Measurements from ENCODE around the gene UTP18. TPM values are rescaled to one million over a fixed set of nuclear protein-coding genes. Genes with fewer than 3 reads are reported as not detected.

UTP18 gene
- total and polyA plus RNA-seq, 4 donors: 12.4 to 17.4 (median 14.2) TPM

DNA sequence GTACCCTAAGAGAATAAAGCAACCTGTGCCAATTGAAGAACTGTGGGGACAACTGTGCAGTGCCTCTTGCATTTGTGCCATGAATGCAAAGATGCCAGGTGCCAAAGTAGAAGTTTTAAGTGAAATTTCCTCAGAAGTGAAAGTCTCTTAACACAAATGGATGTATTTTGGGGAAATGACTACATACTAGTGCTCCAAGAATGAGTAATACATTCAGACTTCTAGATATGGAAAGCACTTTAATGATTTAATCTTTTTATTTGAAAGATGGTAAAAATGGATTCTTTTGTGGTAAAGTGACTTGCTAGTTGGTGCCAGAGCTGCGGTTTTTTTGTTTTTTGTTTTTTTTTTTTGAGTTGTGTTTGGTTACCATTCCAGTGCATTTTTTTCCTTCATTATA lies 15.0 kb downstream of the UTP18 start:
- no peak overlapping the region for H3K27ac ChIP-seq (ENCODE audit: low read depth in 1 of 2, low read length in 2 of 2)
- no peak for DNase-seq (ENCODE audit: low spot score)
- H3K4me1 ChIP-seq (ENCODE audit: control insufficient read depth in 4 of 4, insufficient read depth in 4 of 4, low read length in 3 of 4): peaks cover 0 to 4% (median 0%) of the 10 kb centered on the region in 4 donors
- 97% methylated on average over 1 of the region's 1 CpG for WGBS
- no peak overlapping the region for H3K9ac ChIP-seq (ENCODE audit: low read depth in 1 of 2, low read length in 2 of 2)
- H3K36me3 ChIP-seq (ENCODE audit: control insufficient read depth in 4 of 4, insufficient read depth in 3 of 4, low read depth in 1 of 4, low read length in 3 of 4): peaks cover 8 to 46% (median 34%) of the 10 kb centered on the region in 4 donors
- TF ChIP-seq HNF4G (IDR thresholded peaks at IDR 0.05) (no peak), HNF4A (conservative IDR thresholded peaks at IDR 0.05) (no peak)
- H3K9me3 ChIP-seq (ENCODE audit: control insufficient read depth in 4 of 4, low read length in 3 of 4): no peaks in the 10 kb centered on the region
- no peaks in the 10 kb centered on the region for H3K27me3 ChIP-seq (ENCODE audit: control insufficient read depth in 4 of 4, insufficient read depth in 4 of 4, low read length in 3 of 4)
- no peak overlapping the region for H3K4me3 ChIP-seq (ENCODE audit: low read depth in 1 of 3, low read length in 3 of 3)

DNA sequence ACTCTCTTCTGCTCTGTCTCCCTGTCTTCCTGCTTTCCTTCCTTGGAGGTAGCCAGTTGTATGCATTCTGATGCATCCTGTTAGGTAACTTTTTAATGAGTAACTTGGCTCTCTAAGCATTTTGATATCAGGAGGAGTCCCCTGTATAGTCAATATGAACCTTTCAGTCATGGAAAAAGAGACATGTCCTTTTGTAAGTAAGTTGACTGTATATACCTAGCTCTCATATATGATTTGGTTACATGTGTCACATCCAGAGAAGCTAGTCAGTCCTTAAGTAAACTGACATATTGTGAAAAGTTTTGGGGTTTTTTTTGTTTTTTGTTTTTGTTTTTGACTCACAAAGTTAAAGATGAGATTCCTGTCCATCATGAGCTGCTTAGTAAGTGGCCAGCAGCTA lies 18.8 kb downstream of the UTP18 start:
- no peaks in the 10 kb centered on the region for H3K9me3 ChIP-seq (ENCODE audit: control insufficient read depth in 4 of 4, low read length in 3 of 4)
- TF ChIP-seq YY1 (IDR thresholded peaks at IDR 0.05) (no peak), EGR1 (IDR thresholded peaks at IDR 0.05; ENCODE audit: low read depth in 2 of 2) (no peak), HNF4A (conservative IDR thresholded peaks at IDR 0.05) (no peak), TAF1 (conservative IDR thresholded peaks at IDR 0.05) (no peak), JUND (IDR thresholded peaks at IDR 0.05) (no peak), HNF4G (IDR thresholded peaks at IDR 0.05) (no peak), FOXA2 (IDR thresholded peaks at IDR 0.05) (no peak)
- TF ChIP-seq, protein P1, sequence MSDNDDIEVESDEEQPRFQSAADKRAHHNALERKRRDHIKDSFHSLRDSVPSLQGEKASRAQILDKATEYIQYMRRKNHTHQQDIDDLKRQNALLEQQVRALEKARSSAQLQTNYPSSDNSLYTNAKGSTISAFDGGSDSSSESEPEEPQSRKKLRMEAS (IDR thresholded peaks at IDR 0.05): no peak
- TF ChIP-seq, protein P2, sequence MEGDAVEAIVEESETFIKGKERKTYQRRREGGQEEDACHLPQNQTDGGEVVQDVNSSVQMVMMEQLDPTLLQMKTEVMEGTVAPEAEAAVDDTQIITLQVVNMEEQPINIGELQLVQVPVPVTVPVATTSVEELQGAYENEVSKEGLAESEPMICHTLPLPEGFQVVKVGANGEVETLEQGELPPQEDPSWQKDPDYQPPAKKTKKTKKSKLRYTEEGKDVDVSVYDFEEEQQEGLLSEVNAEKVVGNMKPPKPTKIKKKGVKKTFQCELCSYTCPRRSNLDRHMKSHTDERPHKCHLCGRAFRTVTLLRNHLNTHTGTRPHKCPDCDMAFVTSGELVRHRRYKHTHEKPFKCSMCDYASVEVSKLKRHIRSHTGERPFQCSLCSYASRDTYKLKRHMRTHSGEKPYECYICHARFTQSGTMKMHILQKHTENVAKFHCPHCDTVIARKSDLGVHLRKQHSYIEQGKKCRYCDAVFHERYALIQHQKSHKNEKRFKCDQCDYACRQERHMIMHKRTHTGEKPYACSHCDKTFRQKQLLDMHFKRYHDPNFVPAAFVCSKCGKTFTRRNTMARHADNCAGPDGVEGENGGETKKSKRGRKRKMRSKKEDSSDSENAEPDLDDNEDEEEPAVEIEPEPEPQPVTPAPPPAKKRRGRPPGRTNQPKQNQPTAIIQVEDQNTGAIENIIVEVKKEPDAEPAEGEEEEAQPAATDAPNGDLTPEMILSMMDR (IDR thresholded peaks at IDR 0.05; ENCODE audit: low read depth, low read length, missing input control): no peak
- TF ChIP-seq, protein P3, sequence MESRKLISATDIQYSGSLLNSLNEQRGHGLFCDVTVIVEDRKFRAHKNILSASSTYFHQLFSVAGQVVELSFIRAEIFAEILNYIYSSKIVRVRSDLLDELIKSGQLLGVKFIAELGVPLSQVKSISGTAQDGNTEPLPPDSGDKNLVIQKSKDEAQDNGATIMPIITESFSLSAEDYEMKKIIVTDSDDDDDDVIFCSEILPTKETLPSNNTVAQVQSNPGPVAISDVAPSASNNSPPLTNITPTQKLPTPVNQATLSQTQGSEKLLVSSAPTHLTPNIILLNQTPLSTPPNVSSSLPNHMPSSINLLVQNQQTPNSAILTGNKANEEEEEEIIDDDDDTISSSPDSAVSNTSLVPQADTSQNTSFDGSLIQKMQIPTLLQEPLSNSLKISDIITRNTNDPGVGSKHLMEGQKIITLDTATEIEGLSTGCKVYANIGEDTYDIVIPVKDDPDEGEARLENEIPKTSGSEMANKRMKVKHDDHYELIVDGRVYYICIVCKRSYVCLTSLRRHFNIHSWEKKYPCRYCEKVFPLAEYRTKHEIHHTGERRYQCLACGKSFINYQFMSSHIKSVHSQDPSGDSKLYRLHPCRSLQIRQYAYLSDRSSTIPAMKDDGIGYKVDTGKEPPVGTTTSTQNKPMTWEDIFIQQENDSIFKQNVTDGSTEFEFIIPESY (IDR thresholded peaks at IDR 0.05): no peak
- no peak overlapping the region for H3K4me3 ChIP-seq (ENCODE audit: low read depth in 1 of 3, low read length in 3 of 3)
- no peaks in the 10 kb centered on the region for H3K4me1 ChIP-seq (ENCODE audit: control insufficient read depth in 4 of 4, insufficient read depth in 4 of 4, low read length in 3 of 4)
- no peak overlapping the region for H3K27ac ChIP-seq (ENCODE audit: low read depth in 1 of 2, low read length in 2 of 2)
- no peak overlapping the region for H3K9ac ChIP-seq (ENCODE audit: low read depth in 1 of 2, low read length in 2 of 2)
- DNase-seq (ENCODE audit: low spot score): no peak
- peaks cover 10 to 44% (median 42%) of the 10 kb centered on the region in 4 donors for H3K36me3 ChIP-seq (ENCODE audit: control insufficient read depth in 4 of 4, insufficient read depth in 3 of 4, low read depth in 1 of 4, low read length in 3 of 4)
- no peaks in the 10 kb centered on the region for H3K27me3 ChIP-seq (ENCODE audit: control insufficient read depth in 4 of 4, insufficient read depth in 4 of 4, low read length in 3 of 4)

DNA sequence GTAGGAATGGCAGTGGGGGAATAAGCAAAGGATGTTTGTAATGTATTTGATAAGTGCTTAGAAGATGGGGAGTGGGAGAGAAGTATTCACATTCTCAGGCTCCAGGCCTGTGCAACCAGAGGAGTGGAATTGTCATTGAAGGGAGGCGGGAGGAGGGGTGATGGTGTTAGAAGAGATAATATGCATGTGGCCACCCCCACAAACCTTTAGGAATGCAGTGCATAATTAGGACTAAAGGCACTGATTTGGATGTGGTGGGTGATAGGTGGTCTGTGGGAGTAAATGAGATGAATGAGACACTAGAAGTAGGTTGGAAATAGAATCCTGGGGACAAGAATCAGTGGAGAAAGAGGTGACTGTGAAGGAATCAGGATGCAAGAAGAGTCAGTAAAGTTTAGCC lies 27.1 kb downstream of the UTP18 start:
- Histone ChIP-seq H3K9me3 (ENCODE audit: control insufficient read depth in 4 of 4, low read length in 3 of 4) (no peaks in the 10 kb centered on the region), H3K4me1 (ENCODE audit: control insufficient read depth in 4 of 4, insufficient read depth in 4 of 4, low read length in 3 of 4) (no peaks in the 10 kb centered on the region), H3K4me3 (ENCODE audit: low read depth in 1 of 3, low read length in 3 of 3) (no peak overlapping the region), H3K36me3 (ENCODE audit: control insufficient read depth in 4 of 4, insufficient read depth in 3 of 4, low read depth in 1 of 4, low read length in 3 of 4) (peaks cover 6 to 53% (median 46%) of the 10 kb centered on the region in 4 donors), H3K27me3 (ENCODE audit: control insufficient read depth in 4 of 4, insufficient read depth in 4 of 4, low read length in 3 of 4) (no peaks in the 10 kb centered on the region), H3K9ac (ENCODE audit: low read depth in 1 of 2, low read length in 2 of 2) (no peak overlapping the region), H3K27ac (ENCODE audit: low read depth in 1 of 2, low read length in 2 of 2) (no peak overlapping the region)
- no peak for DNase-seq (ENCODE audit: low spot score)
- WGBS: 98% methylated on average over 1 of the region's 1 CpG
- no peak for TF ChIP-seq YY1 (IDR thresholded peaks at IDR 0.05)
- TF ChIP-seq, protein P4, sequence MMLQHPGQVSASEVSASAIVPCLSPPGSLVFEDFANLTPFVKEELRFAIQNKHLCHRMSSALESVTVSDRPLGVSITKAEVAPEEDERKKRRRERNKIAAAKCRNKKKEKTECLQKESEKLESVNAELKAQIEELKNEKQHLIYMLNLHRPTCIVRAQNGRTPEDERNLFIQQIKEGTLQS (IDR thresholded peaks at IDR 0.05): no peak
- TF ChIP-seq GABPA (IDR thresholded peaks at IDR 0.05 in 1 of 2, conservative IDR thresholded peaks at IDR 0.05 in 1 of 2): no peak
- TF ChIP-seq NR2F2 (IDR thresholded peaks at IDR 0.05): no peak
- no peak for TF ChIP-seq JUND (IDR thresholded peaks at IDR 0.05)
